SU-DHL-6 (cell line): ENCODE results near the gene RBM6.

Source experiments
- EZH2phosphoT487 ChIP-seq: fragments of 200-600 bp; sonication (generic), shearing (Covaris generic); conservative IDR thresholded peaks from 2 replicates; pipeline ENCODE4 v1.6.1; 2018; ENCODE audit warnings: mild to moderate bottlenecking, antibody characterized with exemption, low read length, moderate library complexity, mixed read lengths
- TF ChIP-seq, protein P1 (sequence below): fragments of 200-600 bp; sonication (generic); IDR thresholded peaks from one replicate; pipeline ENCODE4 v1.5.1; 2017; ENCODE audit warnings: antibody characterized with exemption, mild to moderate bottlenecking, low read length, moderate library complexity; ENCODE audit not compliant: insufficient read depth, poor library complexity, severe bottlenecking

- TF ChIP-seq, protein P1, sequence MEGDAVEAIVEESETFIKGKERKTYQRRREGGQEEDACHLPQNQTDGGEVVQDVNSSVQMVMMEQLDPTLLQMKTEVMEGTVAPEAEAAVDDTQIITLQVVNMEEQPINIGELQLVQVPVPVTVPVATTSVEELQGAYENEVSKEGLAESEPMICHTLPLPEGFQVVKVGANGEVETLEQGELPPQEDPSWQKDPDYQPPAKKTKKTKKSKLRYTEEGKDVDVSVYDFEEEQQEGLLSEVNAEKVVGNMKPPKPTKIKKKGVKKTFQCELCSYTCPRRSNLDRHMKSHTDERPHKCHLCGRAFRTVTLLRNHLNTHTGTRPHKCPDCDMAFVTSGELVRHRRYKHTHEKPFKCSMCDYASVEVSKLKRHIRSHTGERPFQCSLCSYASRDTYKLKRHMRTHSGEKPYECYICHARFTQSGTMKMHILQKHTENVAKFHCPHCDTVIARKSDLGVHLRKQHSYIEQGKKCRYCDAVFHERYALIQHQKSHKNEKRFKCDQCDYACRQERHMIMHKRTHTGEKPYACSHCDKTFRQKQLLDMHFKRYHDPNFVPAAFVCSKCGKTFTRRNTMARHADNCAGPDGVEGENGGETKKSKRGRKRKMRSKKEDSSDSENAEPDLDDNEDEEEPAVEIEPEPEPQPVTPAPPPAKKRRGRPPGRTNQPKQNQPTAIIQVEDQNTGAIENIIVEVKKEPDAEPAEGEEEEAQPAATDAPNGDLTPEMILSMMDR = no peak
- no peak for TF ChIP-seq EZH2phosphoT487
Measured at GRCh38 chr3:50118237-50118636, 178.3 kb downstream of the RBM6 start.
